Type B pancreatic cell (in vitro differentiated cells): ENCODE data around the gene KCNA1. TPM values are rescaled to one million over a fixed set of nuclear protein-coding genes. Genes with fewer than 3 reads are reported as not detected.

Experiments
- DNase-seq: peaks from one replicate; pipeline ENCODE4 v3.0.0; 2021; ENCODE audit warnings: mixed read lengths; ENCODE audit not compliant: unreplicated experiment; ENCODE audit errors: extremely low spot score
- H3K27ac Mint-ChIP-seq: 2 replicates; pipeline ENCODE4 v1.8.0; 2021; ENCODE audit warnings: mild to moderate bottlenecking, mixed read lengths
- H3K27me3 Mint-ChIP-seq: 2 replicates; pipeline ENCODE4 v1.8.0; 2021; ENCODE audit warnings: mixed read lengths
- H3K36me3 Mint-ChIP-seq: 2 replicates; pipeline ENCODE4 v1.8.0; 2021; ENCODE audit warnings: mixed read lengths
- H3K4me1 Mint-ChIP-seq: one replicate; pipeline ENCODE4 v1.8.0; 2021; ENCODE audit warnings: mixed read lengths; ENCODE audit not compliant: unreplicated experiment
- H3K4me3 Mint-ChIP-seq: 2 replicates; pipeline ENCODE4 v1.8.0; 2021; ENCODE audit warnings: mild to moderate bottlenecking, mixed read lengths
- H3K9me3 Mint-ChIP-seq: 2 replicates; pipeline ENCODE4 v1.8.0; 2021; ENCODE audit warnings: mixed read lengths
- CTCF ChIP-seq: fragments of 200-600 bp; sonication (generic); conservative IDR thresholded peaks from 2 replicates; pipeline ENCODE4 v1.5.0; 2021; ENCODE audit warnings: antibody characterized with exemption, mild to moderate bottlenecking
- total RNA-seq: library from RNA; stranded (reverse); gene quantifications from 2 replicates; pipeline ENCODE4 v1.2.1, GENCODE V29; 2021; ENCODE audit warnings: low replicate concordance

The KCNA1 gene
- total RNA-seq, 1 donor from 2014 or later = 1.8 TPM

DNA sequence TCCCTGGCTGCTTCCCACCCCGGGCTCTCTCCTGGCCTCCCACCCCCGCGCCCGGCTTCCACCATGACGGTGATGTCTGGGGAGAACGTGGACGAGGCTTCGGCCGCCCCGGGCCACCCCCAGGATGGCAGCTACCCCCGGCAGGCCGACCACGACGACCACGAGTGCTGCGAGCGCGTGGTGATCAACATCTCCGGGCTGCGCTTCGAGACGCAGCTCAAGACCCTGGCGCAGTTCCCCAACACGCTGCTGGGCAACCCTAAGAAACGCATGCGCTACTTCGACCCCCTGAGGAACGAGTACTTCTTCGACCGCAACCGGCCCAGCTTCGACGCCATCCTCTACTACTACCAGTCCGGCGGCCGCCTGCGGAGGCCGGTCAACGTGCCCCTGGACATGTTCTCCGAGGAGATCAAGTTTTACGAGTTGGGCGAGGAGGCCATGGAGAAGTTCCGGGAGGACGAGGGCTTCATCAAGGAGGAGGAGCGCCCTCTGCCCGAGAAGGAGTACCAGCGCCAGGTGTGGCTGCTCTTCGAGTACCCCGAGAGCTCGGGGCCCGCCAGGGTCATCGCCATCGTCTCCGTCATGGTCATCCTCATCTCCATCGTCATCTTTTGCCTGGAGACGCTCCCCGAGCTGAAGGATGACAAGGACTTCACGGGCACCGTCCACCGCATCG, 1.8 kb downstream of the KCNA1 start:
- H3K27me3 Mint-ChIP-seq = peaks cover 58% of the 10 kb centered on the region
- peaks cover 19% of the 10 kb centered on the region for H3K36me3 Mint-ChIP-seq
- H3K27ac Mint-ChIP-seq = peak overlapping the region; percentile 24
- no peak for DNase-seq
- H3K4me1 Mint-ChIP-seq = no peaks in the 10 kb centered on the region
- TF ChIP-seq CTCF = no peak
- H3K9me3 Mint-ChIP-seq = peaks cover 9% of the 10 kb centered on the region
- peak overlapping the region; percentile 74 for H3K4me3 Mint-ChIP-seq

- DNase-seq = no peak
- no peak overlapping the region for H3K27ac Mint-ChIP-seq
- no peaks in the 10 kb centered on the region for H3K4me1 Mint-ChIP-seq
- TF ChIP-seq CTCF = no peak
- no peak overlapping the region for H3K4me3 Mint-ChIP-seq
- H3K36me3 Mint-ChIP-seq = peaks cover 19% of the 10 kb centered on the region
- H3K9me3 Mint-ChIP-seq = peaks cover 9% of the 10 kb centered on the region
- H3K27me3 Mint-ChIP-seq = peaks cover 90% of the 10 kb centered on the region
These were observed 5.0 kb downstream of the KCNA1 start for GRCh38 chr12:4914720-4915119.

GRCh38 chr12:4915752-4916151, 6.0 kb downstream of the KCNA1 start:
- Mint-ChIP-seq H3K4me3 (no peak overlapping the region), H3K27me3 (peaks cover 96% of the 10 kb centered on the region), H3K9me3 (peaks cover 9% of the 10 kb centered on the region), H3K27ac (no peak overlapping the region), H3K4me1 (no peaks in the 10 kb centered on the region), H3K36me3 (peaks cover 16% of the 10 kb centered on the region)
- TF ChIP-seq CTCF = no peak
- no peak for DNase-seq

DNA sequence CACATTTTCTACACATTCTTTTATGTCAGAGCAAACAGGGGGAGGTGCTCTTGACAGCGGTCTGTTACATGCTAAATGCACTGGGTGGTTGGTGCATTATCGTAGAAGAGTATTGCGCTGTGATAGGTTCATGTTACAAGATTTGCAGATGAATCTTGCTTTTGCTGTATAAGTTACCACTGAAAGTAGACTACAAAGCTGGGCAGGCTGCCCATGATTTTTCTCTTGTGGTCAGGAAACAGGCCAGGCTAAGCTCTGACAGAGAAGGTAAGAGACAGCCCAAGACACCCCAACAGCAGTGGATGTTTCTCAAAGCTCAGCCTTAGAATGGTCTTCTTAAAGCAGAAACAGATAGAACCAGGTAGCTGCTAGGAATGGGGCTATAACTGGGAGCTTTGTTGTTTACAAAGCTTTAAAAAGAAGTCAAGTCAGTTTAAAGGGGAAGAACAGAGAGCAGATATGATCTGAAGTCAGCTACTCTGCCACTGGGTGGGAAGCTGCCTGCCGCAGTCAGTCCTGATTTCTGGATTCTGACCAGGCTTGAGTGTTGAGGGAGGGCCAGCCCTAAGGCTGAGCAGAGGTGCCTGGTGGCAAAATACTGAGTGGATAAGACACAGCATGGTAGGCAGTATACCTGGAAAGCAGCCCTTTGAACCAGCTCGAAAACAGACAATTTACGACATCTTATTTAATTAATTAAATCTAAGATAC, 9.4 kb downstream of the KCNA1 start:
- TF ChIP-seq CTCF = no peak
- Mint-ChIP-seq H3K27me3 (peaks cover 95% of the 10 kb centered on the region), H3K4me1 (no peaks in the 10 kb centered on the region), H3K27ac (no peak overlapping the region), H3K9me3 (no peaks in the 10 kb centered on the region), H3K36me3 (peaks cover 6% of the 10 kb centered on the region), H3K4me3 (no peak overlapping the region)
- no peak for DNase-seq

DNA sequence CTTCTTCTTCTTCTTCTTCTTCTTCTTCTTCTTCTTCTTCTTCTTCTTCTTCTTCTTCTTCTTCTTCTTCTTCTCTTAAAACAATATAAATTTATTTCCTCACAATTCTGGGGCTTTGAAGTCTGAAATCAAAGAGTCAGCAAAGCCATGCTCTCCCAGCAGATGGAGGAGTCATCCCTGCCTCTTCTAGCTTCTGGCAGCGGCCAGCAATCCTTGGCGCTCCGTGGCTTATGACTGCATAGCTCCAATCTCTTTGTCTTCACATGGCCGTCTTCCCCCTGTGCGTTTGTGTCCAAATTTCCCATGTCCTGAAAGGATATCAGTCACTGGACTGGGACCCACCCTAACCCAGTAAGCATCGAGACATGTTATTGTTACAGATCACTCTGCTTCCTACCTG, 22.9 kb downstream of the KCNA1 start:
- H3K9me3 Mint-ChIP-seq = no peaks in the 10 kb centered on the region
- TF ChIP-seq CTCF = no peak
- no peak overlapping the region for H3K27ac Mint-ChIP-seq
- no peak overlapping the region for H3K4me3 Mint-ChIP-seq
- peaks cover 70% of the 10 kb centered on the region for H3K27me3 Mint-ChIP-seq
- DNase-seq = no peak
- no peaks in the 10 kb centered on the region for H3K4me1 Mint-ChIP-seq
- no peaks in the 10 kb centered on the region for H3K36me3 Mint-ChIP-seq
